ENCODE data around the gene GPR153.

The GPR153 gene

DNA sequence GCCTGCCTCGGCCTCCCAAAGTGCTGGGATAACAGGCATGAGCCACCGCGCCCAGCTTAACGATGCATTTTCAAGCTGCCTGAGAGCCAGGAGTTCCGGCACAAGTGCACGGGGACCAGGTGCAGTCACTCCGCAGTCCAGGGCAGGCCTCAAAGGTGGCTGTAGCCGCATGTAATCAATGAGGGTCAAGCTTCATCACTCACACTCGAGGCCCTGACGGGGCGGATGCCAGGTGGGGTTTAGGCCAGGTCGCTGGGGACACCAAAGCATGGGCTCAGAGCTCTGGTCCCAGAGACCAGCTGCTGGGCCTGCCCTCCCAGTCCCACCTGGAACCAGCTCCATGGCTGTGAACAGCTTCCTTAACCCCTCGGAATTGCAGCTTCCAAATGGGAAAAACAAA is 26.1 kb upstream of the GPR153 start:
- DNase-seq (ENCODE audit: low read depth in 2 of 2): no peak

DNA sequence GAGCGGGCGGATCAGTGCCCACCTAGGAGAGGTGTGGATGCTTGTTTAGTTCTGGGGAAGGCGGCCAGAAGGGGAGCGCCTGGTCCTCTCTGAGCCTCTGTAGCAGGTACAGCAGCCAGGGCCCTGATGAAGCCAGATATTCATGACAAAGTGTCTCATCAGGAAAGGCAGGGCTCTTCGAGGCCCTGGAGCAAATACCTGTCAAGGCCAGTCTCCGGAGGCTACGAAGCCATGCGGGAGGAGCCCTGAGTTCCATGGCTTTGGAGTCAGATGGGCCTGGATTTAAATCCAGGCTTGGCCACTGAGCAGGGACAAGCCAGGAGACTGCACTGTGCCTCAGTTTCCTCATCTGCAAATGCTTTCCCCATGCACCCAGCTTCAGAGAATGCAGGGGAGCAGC is 25.4 kb upstream of the GPR153 start:
- no peak for DNase-seq (ENCODE audit: low read depth in 2 of 2)

DNA sequence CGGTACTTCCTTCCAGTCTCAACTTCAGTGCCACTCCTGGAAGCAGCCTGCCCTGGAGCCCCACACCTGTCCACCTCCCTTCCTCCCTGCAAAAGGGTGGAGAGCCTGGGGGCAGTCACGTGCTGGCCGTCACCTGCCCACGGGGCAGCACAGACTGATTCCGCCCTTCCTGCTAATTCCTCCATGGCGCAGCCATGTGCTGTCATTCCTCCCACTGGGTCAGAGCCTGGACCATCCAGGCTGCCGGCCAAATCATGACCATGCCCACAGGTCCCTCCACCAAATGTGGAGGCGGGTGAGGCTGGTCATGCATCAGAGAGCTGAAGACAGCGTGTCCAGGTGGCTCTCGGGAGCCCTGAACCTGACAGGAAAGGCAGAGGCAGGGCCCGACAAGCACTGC is 24.4 kb upstream of the GPR153 start:
- DNase-seq (ENCODE audit: low read depth in 2 of 2): no peak

DNA sequence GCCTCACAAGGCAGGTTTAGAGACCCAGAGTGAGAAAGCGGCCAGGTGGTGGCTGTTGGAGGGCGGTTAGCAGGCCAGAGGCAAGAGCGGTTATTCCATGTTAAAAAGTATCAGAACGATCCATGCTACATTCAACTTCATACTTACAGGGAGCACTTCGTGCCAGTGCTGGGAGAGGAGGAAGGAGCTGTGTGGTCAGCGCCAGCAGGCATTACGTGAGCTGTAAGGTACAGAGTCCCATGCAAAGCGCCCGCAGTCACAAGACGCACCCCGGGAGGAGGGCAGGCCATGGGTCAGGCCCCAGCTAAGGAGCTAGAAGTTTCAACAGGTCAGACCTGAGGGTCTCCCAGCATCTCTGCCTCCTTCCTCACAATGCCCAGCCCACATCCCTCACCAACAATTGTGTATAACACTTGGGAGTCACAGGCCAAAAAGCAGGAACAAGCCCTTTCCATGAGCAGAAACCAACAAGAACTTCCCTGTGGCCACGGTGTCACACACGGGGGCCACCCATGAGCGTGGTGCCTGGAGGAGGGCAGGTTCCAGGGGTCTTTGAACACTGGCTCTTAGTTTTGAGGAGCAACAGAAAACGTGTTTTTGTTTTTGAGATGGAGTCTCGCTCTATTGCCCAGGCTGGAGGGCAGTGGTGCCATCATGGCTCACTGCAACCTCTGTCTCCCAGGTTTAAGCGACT is 21.8 kb upstream of the GPR153 start:
- no peak for DNase-seq (ENCODE audit: low read depth in 2 of 2)

DNA sequence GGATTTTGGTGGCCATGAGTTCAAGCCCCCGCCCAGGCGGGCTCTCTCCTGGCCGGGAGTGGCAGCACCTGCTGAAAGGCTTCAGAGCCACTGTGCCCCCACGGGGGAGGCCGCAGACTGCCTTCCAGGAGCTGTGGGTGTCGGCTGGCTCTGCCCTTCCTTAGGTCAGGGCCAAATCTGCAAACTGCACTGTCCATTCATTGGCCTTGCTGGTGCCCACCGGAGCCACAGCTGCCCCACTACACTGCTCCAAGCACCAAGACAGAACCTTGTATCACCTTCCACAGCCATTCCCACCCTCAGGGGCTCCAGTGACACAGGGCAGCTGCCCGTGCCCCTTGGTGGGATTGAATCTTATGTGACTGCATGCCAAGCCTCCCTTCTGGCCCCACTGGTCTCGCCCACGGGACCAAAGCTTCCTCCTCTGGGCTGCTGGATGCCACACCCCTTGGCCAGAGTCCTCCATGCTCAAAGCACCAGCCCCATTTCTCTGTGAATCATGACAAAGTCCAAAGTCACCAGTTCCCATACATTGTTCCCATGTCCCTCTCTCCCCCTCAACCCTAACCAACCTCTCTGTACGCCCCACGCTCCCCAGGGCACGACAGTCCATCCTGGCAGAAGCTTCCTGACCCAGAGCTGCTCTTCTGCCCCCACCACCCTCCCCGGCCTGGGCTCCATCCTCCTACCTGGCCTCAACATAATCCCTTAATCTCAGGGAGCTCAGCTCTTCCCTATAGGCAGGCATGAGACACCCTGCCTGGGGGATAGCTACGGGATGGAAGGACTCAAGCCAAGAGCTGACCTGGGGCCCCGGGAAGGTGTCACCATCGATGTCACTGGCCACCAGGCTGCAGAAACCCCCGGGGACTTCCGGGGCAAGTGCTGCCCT is 20.9 kb upstream of the GPR153 start:
- DNase-seq (ENCODE audit: low read depth in 2 of 2): no peak

DNA sequence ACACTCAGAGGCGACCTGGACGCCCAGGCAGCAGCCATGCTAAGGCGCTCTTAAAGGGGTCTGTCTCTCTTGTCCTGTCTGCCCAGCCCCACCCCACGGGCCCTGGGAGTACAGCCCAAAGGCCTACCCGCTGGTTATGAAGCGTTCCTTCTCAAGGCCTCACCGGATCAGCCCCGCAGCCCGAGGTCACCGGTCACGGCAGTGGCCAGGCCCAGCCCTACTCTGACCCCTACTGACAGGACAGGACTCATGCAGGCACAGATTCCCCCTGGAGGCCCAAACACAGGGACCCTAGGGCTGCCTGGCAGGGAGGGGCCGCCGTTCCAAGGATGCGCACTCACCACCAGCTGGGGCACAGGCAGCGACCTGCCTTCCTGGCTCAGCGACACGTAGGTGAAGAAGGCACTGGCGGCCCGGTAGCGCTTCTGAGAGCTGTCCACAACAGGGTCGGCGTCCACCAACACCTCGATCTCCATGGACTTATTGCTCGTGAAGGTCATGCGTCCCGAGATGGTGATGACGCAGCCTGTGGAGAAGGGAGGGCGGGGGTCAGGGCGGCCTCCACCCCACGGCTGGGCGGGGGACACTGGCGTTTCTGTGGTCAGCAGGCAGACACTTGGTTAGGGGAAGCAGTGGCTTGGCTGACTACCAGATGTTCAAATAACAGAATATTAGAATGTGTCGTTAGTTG is 20.0 kb upstream of the GPR153 start:
- no peak for DNase-seq (ENCODE audit: low read depth in 2 of 2)

DNA sequence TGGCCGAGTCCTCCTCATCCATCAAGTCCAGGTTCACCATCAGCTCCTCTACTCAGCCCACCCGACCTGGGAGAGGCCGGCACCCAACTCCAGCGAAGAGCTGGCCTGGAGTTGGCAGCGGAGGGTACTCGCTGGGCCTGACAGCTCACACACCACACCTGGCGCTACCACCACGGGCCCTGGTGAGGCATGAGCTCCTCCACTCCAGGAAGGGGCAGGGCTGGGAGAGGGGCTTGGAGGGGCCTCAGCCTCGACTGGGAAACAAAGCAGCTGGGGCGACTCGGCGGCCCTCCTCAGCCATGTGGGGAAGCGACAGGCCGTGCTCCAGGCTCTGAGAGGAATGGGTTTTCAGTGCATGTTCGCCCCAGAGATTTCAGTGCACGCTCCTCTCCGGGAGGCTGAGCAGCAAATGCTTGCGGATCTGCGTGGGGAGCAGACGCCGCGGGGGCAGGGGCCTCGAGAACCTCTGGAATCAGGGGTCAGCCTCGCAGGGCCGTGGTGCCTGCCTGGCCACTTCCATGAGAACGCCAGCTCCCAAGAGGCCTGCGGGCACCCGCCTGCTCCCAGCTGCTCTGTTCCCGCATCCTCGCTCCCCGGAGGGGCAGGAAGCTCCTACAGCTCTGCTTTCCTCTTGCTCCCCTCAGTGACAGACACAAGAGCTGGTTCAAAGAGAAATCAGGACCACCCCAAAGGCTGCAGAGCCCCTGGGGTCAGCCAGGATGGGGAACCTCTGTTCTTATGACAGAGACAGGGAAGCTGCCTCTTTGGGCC is 18.9 kb upstream of the GPR153 start:
- no peak for DNase-seq (ENCODE audit: low read depth in 2 of 2)

DNA sequence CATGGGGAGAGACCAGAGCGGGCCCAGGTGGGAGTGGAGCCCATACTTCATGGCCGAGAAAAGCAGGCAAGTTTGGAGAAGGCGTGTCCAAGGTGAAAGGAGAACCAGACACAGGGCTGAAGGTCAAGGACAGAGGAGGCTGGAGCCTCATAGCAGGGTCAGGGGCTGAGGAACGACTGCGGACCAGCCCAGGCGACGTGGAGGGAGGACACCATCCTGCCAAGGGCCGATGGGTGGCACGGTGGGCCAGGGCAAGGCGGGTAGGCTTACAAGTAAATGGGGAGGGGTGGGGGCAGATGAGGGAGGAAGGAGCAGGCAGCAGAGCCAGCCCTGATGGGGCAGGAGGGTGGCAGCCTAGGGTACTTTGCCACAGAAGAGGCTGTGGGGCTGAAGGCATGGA is 18.2 kb upstream of the GPR153 start:
- DNase-seq (ENCODE audit: low read depth in 2 of 2): no peak

DNA sequence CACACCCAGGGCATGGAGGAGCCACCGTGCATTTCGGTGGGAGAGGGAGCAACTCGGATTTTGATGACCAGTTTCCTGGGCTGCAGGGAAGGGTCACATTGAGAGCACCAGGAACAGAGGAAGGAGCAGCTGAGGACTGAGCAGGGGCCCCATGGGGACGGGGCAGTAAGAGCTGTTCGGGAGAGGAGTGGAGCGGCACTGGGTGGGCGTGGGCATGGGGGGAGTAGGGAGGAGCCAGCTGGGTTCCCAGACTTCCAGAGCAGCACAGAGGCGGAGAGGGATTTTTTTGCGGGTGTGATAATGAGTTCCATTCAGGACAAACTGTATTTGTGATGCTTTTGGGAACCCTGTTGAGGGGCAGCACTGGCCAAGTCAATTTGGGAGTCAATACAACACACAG is 17.4 kb upstream of the GPR153 start:
- DNase-seq (ENCODE audit: low read depth in 2 of 2): no peak

DNA sequence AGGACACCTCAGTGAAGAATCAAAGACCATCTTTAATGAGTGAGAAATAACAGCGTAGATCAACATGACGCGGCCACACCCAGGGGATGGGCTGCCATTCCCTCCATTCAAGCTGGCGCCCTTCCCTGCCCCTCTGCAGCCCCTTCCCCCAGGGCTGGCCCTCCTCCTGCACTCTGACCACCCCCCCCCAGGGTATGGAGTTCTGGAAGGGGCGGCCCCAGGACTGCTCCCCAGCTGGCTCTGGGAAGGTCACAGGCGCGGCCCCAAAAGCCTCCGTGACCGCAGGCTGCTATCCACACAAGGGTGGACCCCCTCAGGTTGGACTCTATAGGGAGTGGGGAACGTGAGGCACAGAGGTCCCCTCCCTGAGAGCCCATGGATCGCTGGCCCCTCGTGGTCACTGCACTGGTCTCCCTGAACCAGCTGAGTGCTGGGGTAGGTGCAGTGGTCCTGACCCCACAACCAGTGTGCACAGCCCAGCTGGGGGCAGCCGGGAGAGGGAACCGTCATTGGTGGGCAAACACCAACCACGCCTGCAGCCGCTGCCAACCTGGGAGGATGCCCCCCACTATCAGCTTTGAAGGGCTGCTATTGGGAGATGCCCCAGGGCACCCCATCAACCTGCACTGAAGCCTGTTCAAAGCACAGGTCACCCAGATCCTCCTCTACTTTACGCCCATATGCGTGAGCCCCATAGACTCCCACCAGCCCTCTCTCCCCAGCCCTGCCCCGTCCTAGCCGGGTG is 16.1 kb upstream of the GPR153 start:
- no peak for DNase-seq (ENCODE audit: low read depth in 2 of 2)

DNA sequence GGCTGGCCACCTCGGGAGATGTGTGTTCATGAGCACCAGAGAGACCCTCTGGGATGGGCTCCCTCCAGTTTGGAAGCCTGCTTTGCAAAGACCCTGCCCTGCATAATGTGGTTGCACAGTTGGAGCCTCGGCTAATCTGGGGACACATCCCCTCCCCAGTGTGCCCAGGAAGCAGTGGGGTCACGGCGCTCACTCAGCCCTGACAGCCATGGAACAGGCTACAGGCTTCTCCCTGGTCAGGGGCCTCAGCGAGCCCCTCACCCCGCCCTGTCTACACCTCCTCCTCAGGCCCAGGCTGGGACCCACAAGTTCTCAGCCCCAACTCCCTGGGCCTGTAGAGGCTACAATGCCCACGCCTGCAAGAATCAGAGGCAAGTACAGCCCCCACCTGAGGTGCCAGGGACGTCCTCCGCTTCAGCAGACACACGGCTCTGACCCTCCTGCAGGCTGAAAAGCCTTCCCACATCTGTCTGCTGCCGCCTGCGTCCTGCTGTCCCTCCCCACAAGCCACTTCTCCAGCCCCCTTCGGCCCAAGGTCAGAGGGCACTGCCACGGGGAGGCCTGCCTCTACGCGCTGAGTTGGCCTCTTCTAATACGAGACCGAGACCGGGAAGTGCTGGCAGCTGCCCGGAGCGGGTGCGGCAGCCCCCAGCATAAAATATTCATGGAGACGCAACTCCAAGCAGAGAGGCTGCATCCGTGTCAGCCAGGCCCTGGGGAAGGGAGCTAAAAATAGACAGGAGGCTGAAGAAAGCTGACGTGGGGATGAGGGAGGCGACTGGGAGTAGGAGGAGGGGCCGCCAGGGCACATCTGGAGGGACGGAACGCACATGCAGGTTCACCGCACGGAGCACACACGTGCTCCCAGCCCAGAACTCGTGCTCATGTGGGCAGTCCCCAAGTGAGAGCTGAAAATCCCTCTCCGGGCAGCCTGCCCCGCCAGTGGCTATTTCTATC is 15.2 kb upstream of the GPR153 start:
- DNase-seq (ENCODE audit: low read depth in 2 of 2): no peak

DNA sequence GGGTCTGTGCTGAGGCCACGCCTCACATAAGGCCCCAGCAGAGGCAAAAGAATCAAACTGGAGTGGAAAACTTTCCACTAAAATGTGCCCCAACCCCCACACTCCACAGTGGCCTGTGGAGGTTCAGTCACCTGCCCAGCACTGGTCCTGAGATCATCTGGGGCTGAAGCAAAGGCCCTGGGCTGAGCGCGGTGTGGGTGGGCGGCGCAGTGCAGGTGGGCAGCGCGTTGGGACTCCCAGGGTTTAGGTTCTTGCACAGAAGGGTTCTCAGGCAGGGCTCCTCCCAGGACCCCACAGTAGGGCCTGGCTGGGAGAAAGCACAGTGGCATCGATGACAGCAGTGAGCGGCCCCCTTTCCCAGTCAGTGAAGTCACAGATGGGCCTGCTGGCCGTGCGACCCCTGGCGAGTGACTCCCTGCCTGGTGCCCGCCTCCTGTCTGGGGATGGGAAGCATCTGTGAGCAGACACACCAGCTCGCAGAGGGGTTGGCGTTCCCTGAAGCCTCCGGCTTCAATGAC is 13.8 kb upstream of the GPR153 start:
- no peak for DNase-seq (ENCODE audit: low read depth in 2 of 2)

DNA sequence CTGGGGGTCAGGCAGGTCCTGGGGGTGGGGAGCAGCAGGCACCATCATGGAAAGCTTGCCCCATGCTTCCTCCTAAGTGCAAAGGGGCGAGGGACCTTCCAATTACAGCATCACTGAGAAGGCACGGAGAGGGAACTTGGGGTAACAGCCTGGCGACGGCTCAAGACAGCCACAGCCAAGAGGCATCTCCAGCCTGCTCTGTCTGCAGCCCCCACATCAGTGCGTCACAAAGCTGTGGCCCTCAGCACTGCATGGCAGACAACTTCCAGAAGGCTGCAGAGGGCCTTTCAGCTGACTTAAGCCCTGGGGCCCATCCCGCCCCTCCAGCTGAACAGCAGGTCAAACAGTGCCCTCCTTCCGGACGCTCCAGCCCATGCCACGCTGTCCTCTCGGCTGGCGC is 13.2 kb upstream of the GPR153 start:
- DNase-seq (ENCODE audit: low read depth in 2 of 2): no peak

DNA sequence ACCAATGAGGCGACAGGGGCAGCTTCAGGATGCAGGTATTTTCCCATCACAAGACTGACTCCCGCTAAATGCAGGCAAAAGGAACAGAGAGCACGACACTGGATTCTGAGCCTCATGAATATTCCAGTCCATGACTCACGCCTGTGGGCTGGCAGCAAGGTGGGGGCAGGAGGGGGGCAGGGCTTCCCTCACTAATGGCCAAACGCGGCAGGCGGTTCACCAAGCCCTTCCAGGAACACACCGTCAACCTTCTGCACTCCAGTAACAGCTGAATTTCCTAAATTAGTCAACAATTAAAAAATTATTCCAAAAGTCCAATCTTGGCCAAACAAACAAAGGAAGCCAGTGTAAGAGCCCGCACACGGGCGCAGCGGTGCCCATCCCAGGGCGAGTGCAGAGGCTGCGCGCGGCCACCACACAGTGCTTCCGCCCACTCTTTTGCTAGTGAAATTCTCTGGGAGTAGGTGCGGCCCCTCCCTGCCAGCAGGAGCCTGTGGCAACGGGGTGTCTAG is 12.5 kb upstream of the GPR153 start:
- DNase-seq (ENCODE audit: low read depth in 2 of 2): no peak

DNA sequence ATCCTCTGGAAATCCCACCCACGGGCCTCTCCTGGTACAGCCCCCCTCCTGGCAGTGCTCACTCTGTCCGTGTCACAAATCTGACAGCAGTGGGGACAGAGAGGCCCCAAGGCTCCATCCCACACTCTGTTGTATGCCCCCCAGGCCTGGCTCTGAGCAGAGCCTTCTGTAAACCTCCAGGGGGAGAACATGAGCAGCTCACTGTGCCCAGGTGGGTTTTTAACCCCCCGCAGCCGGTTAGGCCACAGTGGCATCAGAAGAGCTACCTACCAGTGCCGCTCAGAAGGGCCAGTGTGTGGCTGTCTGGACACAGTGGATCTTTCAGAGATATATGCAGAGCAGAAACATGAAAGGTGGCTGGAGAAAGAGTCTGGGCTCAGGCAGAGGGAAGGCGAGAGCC is 12.0 kb upstream of the GPR153 start:
- DNase-seq (ENCODE audit: low read depth in 2 of 2): no peak

DNA sequence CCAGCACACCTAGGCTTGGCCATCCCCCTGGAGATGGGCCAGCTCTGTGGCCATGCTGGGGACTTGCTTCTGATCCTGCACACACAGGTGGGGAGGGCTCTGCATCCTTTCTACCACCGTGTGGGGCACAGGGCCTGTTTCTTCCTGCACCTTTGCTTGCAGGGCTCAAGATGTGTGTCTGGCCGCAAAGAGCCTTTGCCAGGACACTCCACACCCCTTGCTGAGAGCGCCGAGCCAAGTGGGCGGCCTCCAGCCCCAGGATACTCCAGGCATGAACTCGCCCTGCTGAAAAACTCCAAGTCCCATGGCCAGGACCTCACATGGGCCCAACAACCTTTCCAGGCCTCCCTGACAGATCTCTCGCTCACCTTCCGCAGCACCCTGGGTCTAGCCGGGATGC is 11.6 kb upstream of the GPR153 start:
- DNase-seq (ENCODE audit: low read depth in 2 of 2): no peak

DNA sequence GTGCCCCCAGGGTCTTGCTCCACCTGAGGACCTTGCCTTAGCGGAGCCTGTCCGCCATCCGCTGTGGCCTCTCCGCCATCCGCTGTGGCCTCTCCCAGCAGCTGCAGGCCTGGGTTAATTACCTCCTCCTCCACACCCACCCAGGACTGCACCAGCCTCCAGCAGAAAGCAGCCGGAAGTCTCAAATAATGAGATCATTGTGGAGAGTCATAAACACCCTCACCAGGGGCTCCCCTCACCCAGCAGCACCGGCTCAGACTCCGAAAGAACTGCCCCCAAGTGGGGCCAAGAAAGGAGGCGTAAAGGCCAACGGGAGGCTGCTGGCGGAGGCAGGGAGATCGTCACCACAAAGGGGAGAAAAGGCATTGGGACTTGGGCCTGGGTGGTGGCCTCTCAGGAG is 10.7 kb upstream of the GPR153 start:
- DNase-seq (ENCODE audit: low read depth in 2 of 2): no peak

DNA sequence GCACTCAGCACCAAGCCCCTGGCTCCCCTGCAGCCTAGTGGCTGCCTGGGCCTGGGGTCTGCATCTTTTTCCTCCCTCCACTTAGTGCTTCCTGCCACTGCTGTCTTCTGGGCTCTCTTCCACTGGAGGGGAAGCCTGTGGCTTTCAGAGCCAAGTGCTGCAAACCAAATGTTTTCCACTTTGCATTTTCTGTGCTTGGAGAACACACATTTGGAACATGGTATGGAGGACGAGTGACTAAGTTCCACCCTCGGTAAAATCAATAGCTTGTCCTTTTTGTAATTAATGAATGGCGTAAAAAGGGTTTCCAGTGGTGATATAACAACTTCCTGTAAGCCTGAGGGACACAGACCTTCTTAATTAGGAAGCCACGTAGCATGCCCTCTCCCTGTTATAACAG is 10.1 kb upstream of the GPR153 start:
- no peak for DNase-seq (ENCODE audit: low read depth in 2 of 2)

DNA sequence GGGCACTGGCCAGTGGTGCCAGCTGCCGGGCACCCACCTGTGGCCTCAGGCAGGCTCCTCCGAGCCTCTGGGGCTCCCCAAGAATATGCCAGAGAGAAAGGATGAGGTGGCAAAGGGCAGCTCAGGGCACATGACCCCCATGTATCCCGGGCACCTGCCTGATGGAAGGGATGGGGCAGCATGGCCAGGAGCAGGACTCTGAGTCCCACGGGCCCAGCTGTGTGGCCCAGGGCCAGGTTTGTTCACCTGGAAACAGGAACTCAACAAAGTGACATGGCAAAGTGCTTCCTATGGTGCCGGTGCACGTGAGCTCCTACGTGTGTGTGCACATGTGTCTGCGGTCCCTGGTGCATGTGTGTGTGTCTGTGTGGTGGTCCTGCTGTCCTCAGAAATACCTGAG is 9.5 kb upstream of the GPR153 start:
- no peak for DNase-seq (ENCODE audit: low read depth in 2 of 2)
